Fibroblast of pulmonary artery (primary cell): ENCODE data around the gene CCL21.

Experiments used
- DNase-seq: peaks from one replicate; pipeline ENCODE4 v3.0.0-alpha.2; 2010; ENCODE audit warnings: low read depth
- H3K4me3 ChIP-seq: replicated peaks from 2 replicates; pipeline ENCODE4 v1.5.1; 2011; ENCODE audit warnings: low read depth, mild to moderate bottlenecking, control low read depth, low read length, moderate library complexity
- CTCF ChIP-seq: IDR thresholded peaks from 2 replicates; pipeline ENCODE4 v1.5.1; 2011; ENCODE audit warnings: mild to moderate bottlenecking, control low read depth, low read length, inconsistent platforms; ENCODE audit errors: missing control alignments

Gene CCL21

GRCh38 chr9:34690983-34691935 is 18.7 kb downstream of the CCL21 start, which contains the start of gene CCL19:
CCL19 (minus strand) TSS chr9:34691276; CDS start chr9:34691139, 137 bp downstream.
- DNase-seq = no peak
- TF ChIP-seq CTCF = no peak
- no peak within 1 kb of the TSS for H3K4me3 ChIP-seq

- no peak overlapping the region for H3K4me3 ChIP-seq
- no peak for DNase-seq
- no peak for TF ChIP-seq CTCF
These were observed 20.4 kb downstream of the CCL21 start for GRCh38 chr9:34689512-34689911.

GRCh38 chr9:34689116-34689470 is 20.8 kb downstream of the CCL21 start:
- TF ChIP-seq CTCF = no peak
- H3K4me3 ChIP-seq = no peak overlapping the region
- DNase-seq = no peak

GRCh38 chr9:34688329-34689115 is 21.4 kb downstream of the CCL21 start:
- no peak overlapping the region for H3K4me3 ChIP-seq
- no peak for TF ChIP-seq CTCF
- no peak for DNase-seq

GRCh38 chr9:34687276-34688030 is 22.5 kb downstream of the CCL21 start:
- H3K4me3 ChIP-seq = no peak overlapping the region
- TF ChIP-seq CTCF = no peak
- DNase-seq = no peak

- no peak for TF ChIP-seq CTCF
- no peak for DNase-seq
- no peak overlapping the region for H3K4me3 ChIP-seq
These were observed 23.2 kb downstream of the CCL21 start for GRCh38 chr9:34686732-34687131.
